Measurements from ENCODE around the gene TNFAIP8L3.
A peak's percentile ranks its signal among the peaks of the same experiment; 100 is the strongest.

Gene TNFAIP8L3

DNA sequence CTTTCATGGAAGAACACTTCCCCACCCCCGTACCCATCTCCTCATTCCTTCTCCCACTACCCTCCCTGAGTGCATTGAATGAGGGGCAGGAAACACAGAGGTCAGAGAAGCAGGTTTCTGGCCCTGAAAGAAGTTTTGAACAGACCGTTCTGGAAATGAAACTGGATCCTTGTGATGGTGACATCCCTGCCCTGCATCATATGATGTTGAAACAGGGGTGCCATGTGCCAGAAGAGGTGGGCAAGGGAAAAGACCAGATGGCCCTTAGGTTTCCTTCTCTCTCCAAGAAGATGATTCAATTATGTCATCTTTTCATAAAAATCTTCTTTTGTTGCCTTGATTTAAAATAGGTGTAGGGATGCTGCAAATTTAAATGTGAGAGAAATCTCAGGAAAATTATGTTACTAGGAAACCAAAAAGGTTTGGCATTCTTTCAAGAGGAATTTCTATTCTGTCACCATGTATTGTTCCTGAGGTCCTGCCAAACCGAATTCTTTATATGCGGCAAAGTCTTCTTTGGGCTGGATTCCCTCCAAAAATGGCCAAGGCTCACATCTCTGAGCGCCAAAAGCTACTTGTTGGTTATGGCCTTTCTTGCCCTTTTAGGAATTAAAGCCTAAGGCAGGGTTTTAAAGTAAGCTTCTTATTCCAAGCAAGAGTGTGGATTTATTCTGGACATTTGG, 19.9 kb upstream of the TNFAIP8L3 start:
- DNase-seq: no peak

DNA sequence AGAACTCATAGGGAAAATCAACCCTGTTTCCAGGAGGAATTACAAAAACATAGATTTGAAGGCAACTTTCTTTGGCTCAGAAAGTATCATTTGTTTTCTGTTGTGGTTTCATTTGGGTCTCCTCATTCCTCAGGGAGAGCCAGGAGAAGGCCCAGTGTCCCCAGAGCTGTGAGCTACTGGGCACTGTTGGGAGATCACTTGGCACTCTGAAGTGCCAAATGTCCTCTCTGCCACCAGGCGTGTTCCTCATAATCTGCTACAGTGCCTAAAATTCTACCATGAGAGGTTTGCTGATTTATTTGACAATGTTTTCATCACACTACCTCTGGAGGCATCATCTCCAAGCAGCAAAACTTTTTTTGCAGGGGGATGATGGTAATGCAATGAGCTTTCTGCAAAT, 17.4 kb upstream of the TNFAIP8L3 start:
- DNase-seq: no peak

DNA sequence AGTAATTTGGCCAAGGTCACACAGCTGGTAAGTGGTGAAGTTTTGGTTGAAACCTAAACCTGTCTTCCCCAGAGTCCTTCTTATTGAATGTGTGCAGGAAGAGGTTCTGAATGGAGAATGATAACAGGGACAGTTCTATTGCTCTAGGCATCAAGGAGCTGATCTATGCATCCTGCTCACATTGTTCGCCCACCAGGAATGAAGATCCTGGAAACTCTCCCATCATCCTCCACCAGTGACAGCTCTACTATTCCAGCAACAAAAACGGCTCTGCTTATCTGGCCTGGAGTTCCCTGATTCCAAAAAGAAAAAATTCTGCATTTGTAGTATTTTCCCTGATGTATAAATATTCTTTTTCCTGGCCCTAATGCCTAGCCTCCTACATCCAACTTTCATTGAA, 16.4 kb upstream of the TNFAIP8L3 start:
- DNase-seq: no peak

DNA sequence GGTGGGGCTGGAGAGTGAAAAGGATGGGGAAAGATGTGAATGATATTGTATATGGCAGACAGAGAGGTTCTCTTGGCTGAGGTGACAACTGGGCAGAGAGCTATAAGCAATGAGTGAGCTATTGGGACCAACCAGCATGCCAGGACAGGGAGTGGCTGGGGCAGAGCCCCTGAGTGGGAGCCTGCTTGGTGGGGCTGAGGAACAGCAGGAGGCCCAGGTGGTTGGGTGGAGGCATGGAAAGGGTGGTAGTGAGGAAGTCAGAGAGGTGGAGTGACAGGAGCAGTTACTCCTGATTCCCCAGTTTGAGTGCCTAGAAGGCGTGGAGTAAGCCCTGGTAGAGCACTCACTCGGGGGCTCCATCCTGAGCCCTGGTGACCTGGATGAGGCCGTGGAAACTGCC, 15.5 kb upstream of the TNFAIP8L3 start:
- DNase-seq: no peak

DNA sequence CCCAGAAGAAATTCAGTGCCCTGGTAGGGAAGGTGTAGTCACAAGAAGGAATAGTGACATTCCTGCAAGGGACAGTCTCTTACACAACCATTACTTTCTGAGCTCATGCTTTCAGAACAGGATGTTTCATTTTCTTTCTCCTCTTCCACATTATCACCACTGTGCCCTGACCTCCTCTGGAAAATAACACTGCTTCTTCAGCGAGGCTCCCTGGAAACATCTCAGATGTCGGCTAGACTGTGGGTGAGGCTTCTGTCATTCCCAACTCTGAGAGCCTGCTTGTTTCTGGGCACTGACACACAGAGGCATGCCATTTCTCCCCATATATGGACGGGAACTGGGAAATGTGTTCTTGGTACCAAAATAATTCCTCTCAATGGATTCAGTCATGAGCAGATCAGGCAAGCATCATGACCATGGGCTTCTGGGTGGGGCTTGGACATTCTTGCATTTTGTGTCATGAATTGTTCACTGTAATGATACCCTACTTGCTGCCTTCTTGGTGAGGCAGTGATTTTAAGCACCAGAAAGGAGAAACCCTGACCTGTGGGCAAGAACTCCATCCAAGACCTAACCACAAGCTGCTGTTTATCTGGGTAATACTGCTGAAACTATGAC, 14.3 kb upstream of the TNFAIP8L3 start:
- no peak for DNase-seq

DNA sequence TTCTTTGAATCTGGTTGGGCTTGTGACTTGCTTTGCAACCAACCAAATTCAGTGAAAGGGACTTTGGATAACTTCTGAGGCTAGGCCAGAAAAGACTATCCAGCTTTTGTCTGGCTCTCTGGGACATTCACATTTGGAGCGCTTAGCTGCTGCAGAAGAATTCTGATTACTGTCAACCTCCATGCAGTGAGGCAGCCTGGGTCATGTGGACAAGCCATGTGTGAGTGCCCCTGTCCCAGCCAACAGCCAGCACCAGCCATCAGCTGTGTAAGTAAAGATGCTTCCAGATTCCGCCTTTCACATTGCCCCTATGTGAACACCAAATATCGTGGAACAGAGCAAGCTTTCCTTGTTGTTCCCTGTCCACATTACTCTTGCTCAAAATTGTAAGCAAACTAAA, 12.9 kb upstream of the TNFAIP8L3 start:
- DNase-seq: no peak

DNA sequence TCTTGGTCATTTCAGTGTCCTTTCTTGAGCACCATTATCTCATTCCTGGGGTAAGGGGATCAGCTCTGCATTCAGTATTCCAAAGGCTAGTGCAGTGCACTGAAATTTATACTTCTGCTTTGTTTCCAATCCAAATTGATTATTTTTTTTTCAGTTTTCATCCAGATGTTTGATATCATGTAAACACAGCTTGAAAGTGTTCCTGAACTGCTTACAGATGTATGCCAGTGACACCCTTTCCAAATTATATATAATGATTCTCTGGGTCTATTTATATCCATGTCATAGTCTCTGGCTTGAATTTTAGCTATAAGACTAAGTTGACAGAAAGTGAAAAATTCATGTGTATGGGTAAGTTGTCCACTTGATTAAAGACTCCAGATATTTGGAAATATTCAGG, 11.8 kb upstream of the TNFAIP8L3 start:
- DNase-seq: no peak

DNA sequence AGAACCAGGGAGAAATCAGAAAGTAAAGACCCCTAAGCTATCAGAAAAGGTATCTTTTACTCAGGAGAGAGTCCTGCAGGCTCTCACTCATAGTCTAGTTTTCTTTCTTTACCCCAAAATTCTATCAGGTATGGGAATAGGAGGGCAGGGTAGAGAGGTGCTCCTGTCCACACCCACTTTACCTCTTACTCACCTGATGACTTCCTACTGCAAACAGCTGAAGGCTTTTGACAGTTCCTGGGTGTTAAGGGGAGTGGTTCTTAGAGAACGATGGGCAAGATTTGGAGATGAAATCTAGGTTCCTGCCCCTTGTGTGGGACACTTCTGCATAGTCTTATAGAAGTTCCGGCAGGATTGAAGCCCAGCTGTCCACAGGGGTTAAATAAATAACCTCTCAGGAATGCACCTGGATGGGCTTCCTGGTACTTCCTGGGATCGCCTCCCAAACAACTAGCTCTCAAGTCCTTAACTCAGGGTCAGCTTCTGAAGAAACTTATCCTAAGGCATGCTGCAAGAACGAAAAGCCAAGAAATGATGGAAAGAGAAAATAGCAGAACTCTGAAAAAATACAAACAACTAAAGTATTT, 10.8 kb upstream of the TNFAIP8L3 start:
- no peak for DNase-seq

DNA sequence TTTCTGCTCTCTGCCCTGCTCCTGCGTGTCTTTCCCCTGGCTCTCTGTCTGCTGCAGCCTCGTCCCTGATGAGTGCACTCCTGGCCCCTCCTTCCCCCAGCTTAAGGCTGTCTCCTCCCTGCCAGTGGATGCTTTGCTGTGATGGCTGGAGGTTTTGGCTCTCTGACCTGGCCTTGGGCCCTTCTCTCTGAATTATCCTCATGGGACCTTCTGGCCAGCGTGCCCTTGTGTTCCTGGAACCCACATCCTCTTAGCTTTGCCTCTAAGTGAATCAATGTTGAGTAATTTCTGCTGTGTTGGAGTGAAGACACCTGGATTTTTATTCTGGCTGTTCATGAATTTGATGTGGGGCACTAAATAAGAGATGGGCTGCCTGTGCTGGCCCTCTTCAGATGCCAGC, 9.8 kb upstream of the TNFAIP8L3 start:
- DNase-seq: no peak

DNA sequence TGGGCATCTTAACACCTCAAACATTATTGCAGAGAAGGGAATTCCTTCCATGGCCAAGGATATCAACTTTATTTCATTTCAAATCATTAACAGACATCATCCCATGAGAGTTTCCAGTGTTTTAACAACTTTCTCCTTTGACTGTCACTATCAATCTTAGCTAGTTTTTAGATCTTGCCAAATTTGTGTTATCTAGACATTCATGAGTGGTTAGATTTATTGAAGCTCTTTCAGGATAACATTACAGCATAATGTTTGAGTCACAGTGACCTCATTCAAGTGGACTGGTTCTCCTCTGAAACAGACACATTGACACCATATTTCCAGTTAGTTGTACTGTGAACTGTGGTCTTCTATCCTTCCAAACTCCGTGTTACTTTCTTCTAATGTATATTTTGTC, 8.6 kb upstream of the TNFAIP8L3 start:
- no peak for DNase-seq

DNA sequence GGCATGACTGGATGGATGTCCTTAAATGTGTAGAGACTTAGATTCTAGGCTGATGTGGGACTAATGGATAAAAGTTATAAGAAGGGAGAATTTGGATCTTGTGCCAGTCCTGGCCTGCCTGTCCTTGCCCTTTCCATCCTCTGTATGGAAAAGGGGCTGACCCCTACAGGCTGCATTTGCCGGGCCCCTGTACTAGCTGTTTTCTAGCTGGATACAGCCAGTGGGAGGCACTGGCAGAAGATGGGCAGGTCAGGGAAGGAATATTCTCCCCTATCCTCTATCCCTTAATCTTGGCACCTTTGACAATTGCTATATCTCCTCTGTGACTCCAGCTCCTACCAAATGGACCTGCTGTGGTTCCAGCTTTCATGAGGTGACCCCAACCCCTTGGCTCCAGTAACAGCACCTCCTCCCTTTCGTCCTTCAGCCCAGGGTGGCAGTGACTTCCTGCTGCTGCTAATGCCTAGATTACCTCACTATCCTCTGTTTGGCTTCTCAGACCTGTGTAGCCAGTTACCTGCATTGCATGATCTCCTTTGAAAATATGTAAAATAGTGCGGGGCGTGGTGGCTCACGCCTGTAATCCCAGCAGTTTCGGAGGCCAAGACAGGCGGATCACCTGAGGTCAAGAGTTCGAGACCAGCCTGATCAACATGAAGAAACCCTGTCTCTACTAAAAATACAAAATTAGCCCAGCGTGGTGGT, 6.2 kb upstream of the TNFAIP8L3 start:
- no peak for DNase-seq

DNA sequence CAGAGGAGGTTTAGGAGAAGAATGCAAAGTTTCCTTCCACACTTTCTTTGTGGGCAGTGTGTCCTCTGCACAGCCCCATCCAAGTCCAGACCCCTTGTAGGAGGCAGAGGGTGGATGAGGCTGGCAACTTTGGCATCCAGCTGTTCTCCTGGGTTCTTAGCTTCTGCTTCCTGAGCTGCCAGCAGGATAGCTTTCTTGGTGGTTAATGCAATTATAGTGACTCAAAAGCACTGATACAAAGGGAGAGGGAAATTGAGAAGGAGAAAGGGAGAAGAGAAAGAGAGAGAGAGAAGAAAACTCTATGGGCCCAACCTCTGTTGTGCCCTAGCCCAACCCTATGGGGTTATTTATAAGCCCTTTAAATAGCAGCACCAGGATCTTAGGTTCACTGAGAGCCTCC, 4.5 kb upstream of the TNFAIP8L3 start:
- DNase-seq: no peak

DNA sequence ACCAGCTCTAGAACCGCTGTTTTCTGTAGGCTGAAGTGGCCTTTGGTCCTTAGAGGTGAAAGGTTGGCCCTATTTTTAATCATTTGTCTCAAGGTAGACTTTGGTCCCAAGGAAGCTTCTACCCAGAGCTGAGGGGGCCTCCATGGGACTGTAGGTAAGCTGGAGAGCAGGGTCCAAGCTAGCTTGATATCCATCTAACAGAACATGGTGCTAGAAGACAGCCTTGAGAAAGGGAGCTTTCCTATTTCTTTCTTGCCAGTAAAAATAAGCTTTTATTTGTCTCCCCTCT, 3.6 kb upstream of the TNFAIP8L3 start:
- no peak for DNase-seq

DNA sequence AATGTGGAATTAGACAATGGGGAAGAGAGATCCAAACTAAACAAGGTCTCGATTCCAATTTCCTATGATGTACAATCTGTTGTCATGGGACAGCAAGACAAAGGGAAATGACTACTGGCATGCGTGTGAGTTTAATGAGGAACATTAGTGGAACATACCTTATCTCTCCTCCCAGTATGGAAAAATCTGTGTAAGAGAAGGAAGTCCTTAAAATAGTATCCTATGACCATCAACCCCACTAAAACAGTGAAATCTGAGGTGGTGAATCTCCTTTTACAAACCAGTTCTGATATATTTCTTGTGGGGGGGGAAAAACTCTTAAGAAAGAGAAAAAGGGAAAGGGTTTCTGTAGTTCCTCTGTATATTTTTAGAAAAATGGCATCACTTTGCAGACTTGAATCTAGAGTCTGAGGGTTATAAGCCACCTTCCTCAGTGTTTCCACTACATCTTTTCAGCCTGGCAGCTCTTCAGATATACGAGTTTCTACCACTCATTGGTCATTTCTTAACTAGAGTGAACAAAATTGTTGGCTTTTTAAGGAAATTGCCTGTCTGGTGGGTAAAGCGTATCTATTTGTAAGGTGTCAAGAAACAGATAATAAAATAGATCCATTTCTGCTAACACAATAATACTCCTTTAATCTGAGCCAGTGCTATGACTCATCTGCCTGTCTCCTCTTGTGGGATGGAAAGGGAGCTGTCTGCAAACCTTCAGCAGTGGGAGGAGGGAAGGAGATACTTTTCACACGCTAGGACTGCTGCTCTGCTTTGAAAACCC, 3.0 kb upstream of the TNFAIP8L3 start:
- no peak for DNase-seq

DNA sequence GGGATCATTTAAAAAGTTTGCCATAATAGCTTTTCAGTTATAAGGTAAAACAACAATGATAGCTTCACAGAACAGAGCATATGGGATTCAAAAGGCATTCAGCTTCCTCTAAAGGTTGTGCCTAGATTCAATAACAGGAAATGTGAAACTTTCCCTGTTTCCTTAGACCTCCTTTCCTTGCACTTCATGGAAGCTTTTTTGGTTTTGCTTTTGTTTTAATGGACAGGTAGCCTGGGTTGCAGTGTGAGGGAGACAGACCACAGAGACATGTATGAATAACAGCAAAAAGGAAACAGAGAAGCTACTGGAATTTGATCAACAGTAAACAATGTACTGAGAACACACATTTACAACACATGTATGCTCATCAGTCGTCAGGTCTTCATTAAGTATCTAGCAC, 2.3 kb upstream of the TNFAIP8L3 start:
- DNase-seq: no peak

DNA sequence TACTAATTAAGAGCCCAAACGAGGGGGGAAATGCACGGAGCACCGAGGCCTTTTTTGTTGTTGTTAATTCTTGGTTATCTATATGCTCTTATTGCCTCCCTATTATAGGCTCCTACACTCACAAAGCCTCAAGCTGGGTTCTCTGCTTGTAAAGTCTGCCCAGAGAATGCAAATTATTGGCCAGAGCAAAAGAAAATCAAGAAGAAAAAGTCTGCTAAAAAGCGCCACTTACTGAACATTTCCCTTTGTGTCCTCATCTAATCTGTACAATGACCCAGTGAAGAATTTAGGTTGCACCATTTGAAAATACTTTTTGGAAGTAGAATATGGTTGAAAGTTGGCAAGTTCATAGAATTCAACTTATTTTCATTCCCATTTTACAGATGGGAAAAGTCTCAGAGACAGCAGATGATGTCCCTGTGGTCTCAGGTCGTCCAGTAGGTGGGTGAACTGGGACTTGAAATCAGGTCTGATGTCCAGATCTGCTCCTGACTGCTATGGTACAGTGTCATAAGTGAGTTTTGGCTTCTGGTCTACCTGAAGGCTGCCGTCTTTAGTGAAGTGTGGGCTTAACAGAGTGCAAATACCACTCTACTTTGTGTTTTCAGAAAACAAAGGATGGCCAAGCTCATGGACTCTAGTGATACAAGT, 1.1 kb upstream of the TNFAIP8L3 start:
- no peak for DNase-seq

DNA sequence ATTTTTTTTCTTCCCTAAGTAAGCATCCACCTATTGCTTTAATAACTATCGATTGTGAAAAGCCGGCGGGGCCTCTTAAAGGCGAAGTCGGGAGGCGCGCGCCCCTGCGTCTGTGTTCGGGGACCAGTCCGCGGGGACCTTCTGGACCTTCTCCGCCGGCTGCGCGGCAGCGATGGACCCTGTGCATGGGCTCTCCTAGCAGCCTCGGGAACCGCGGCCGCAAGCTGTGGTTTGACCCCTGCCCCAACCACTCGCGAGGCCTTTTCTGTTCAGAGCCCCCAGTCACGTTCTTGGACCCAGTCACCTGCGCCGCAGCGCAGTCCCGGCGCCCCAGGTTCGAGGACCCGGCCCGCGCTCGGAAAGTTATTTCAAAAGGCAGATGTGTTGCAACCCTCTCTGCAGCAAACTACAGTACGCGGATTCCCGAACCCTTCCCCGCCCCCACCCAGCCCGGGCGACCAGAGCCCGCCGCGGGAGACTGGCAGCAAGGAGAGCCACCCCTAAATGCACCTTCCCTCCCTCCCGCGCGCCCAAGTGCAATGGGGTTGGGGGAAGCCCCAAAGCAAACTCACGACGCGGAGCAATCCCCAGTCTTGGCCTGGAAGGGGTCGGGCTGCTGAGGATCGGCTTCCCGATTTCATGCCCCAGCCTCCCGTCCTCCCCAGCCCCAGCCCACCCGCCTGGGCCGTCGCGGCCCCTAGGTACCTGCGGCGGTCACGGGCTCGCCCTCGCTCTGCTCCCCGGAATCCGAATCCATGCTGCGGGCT, 684 bp downstream of the TNFAIP8L3 start:
- peak; percentile 12 for DNase-seq

DNA sequence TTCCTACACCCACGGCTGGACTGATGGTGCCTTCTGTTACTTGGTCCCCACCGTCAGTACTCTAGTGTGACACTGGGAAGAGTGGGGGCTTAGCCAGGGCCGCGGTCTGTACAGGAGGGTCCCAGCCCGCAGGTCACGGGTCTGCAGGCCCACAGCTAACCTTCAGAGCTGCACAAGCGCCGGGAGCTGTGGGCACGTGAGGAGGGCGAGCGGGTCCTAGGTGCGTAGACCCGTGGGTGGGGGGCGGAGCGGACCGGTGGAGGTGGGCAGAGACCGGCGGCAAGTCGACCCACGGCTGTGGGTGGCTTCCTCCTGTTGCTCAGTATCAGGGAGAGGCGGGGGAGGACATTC, 1.2 kb downstream of the TNFAIP8L3 start:
- DNase-seq: no peak

DNA sequence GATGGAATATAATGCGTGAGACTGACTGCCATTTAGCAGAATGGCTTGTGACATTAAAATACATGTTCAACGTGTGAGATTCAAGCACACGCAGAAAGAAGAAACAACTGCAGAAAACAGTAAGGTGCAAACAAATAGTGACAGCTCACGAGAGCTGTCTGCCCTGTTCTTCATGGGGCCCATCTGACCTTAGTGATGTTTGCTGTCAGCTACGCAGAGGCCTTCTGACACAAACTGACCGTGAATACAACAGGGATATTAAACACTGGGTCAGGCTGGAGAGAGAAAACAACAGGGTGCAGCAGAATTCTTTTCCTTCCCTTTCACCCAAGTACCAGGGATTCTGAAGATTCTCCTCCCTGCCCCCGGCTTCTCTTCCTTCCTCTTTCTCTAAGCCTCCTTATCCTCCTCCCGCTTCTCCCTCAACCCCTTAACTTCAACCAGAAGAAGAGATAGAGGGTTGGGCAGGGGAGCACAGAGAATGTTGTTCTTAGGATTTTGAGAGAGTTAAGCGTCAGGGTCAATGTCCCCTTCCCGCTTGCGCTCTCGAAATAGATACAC, 2.1 kb downstream of the TNFAIP8L3 start:
- no peak for DNase-seq

DNA sequence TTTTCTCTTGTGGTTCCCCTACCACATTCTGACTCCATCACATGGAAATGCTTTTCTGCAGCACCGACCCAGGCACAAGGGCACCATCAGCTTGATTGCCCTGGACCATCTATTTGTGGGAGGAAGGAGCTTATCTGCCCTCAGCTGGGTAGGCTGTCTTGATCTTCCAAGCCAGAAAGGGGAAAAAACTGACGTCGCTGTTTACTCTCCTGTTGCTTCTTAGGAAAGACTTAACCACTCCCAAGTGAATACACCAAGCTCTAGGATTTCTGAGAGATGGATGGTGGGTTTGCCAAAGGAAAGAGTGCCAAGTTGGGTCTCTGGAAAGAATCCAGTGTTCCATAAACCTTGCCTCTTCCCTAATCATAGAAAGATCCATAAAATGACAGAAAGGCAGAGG, 4.0 kb downstream of the TNFAIP8L3 start:
- DNase-seq: no peak

DNA sequence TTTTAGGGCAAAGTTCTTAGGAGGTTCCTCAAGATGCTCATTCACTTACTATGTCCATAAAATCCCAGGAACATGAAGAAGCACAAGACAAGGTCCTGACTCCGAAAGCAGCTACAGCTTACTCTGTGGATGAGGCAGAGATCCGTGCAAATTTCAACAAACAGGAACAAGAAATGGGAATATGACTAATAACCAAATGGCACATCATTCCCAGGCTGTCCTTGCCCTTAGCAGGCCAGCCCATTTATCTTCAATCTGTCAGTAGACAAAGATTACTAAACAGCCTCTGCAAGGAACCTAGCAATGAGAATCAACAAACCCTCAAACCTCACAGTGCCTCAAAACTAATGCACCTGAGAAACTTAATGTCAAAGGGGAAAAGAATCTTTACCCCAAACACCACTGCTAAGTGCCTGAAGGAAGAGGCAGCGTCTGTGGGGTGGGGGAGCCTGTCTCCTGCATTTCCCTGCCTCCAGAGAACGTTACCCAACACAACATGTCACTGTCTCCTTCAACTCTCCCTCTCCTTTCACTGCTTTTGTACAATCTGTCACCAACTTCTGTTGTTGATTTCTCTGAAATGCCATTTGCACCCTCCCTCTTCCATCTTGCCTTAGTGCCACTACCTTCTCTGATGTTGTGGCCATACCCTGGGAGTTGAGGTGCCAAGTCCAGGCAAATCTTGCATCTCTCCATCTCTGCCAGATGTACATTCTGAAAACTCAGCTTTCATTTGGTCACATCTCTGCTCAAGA, 4.8 kb downstream of the TNFAIP8L3 start:
- no peak for DNase-seq

Measured in activated CD4-positive, alpha-beta T cell treated with anti-CD3 and anti-CD28 coated beads for 48 hours (primary cell).